Measurements from ENCODE around the gene PDCD6IP.

DNA sequence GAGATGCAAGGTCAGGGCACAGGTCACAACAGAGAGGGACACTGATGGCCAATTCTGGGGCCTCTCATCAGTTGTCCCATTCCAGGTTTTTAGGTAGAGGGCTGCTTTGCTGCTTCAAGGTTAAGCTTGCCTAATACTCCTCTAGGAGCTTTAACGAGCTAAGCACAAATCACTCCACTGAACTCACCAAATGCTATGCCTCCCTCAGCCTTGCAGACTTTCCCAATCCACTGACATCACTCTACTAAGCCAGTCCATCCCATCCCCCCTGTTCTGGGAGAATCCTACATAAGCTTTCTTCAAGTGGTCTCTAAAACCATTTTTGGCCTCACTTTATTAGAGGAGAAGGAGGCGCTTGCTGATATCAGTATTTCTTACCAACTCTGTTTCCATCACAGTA, 24.8 kb upstream of the PDCD6IP start:
- TF ChIP-seq CTCF (IDR thresholded peaks at IDR 0.05): no peak
- TF ChIP-seq POLR2A (IDR thresholded peaks at IDR 0.05): no peak
